GM19193 (cell line): ENCODE data around the gene DPH3.

Experiments used
- POLR2A ChIP-seq: IDR thresholded peaks from 4 replicates; pipeline ENCODE4 v1.6.1; 2011; ENCODE audit not compliant: insufficient read depth, insufficient read length; ENCODE audit errors: extremely low read depth

The DPH3 gene

GRCh38 chr3:16264708-16265454 is at the start of gene DPH3, which contains the start of gene OXNAD1:
DPH3 (minus strand) TSS chr3:16264943; CDS start chr3:16264876, 67 bp downstream.
OXNAD1 (plus strand) TSS chr3:16265212; CDS start chr3:16270953, 5,741 bp downstream.
- TF ChIP-seq POLR2A = peak; percentile 76

GRCh38 chr3:16313886-16314645 is 49.3 kb upstream of the DPH3 start:
- no peak for TF ChIP-seq POLR2A

- TF ChIP-seq POLR2A = peak; percentile 27
Measured at GRCh38 chr3:16311960-16312451, 47.3 kb upstream of the DPH3 start.

GRCh38 chr3:16309558-16309957 is 44.8 kb upstream of the DPH3 start:
- no peak for TF ChIP-seq POLR2A

GRCh38 chr3:16308727-16309126 is 44.0 kb upstream of the DPH3 start:
- TF ChIP-seq POLR2A = no peak

- peak; percentile 26 for TF ChIP-seq POLR2A
Measured at GRCh38 chr3:16307832-16308531, 43.2 kb upstream of the DPH3 start.

- peak; percentile 60 for TF ChIP-seq POLR2A
Measured at GRCh38 chr3:16305111-16305541, 40.4 kb upstream of the DPH3 start.

- no peak for TF ChIP-seq POLR2A
Measured at GRCh38 chr3:16304061-16305010, 39.6 kb upstream of the DPH3 start.

GRCh38 chr3:16303037-16303575 is 38.4 kb upstream of the DPH3 start:
- no peak for TF ChIP-seq POLR2A

GRCh38 chr3:16302082-16302631 is 37.4 kb upstream of the DPH3 start:
- no peak for TF ChIP-seq POLR2A

- TF ChIP-seq POLR2A = no peak
Measured at GRCh38 chr3:16301507-16301906, 36.8 kb upstream of the DPH3 start.

- TF ChIP-seq POLR2A = no peak
Measured at GRCh38 chr3:16300881-16301359, 36.2 kb upstream of the DPH3 start.

- TF ChIP-seq POLR2A = no peak
Measured at GRCh38 chr3:16300307-16300706, 35.6 kb upstream of the DPH3 start.
